Fibroblast of pulmonary artery (primary cell): ENCODE results near the gene VOPP1.
A peak's percentile ranks its signal among the peaks of the same experiment; 100 is the strongest.

Source experiments
- DNase-seq: peaks from one replicate; pipeline ENCODE4 v3.0.0-alpha.2; 2010; ENCODE audit warnings: low read depth
- H3K4me3 ChIP-seq: replicated peaks from 2 replicates; pipeline ENCODE4 v1.5.1; 2011; ENCODE audit warnings: low read depth, mild to moderate bottlenecking, control low read depth, low read length, moderate library complexity
- CTCF ChIP-seq: IDR thresholded peaks from 2 replicates; pipeline ENCODE4 v1.5.1; 2011; ENCODE audit warnings: mild to moderate bottlenecking, control low read depth, low read length, inconsistent platforms; ENCODE audit errors: missing control alignments

The VOPP1 gene

DNA sequence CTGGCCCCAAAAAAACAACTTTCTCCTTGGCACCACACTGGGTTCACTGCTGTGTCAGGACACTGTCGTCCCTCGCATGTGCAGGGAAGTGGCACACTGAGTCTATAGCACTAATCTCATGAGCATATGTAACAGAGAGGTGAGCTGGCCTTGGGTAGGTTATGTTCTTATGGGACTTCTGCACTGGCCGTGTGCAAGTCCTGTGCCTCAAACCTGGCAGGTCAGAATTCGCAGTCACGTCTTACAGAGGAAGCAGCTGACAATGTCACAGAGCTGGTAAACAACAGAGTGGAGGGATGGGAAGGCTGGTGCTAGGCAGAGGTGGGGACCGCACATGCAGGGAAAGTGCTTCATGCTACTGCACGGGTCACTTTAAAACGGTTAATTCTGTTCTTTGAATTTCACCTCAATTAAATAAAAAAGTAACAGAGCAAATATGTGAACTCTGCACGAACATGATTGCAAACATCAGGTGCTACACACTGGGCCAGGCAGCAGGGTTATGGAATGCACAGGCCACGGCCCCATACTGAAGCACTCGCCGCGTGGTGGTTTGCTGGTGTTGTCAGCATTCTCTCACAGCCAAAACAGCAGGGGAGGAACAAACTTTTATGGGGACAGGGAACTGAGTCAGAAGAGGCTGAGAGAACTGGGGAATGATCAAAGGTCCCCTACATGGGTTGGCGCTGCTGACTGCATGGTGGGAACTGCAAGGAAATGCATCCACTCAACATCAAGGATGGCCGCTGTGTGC, 54.2 kb downstream of the VOPP1 start:
- DNase-seq, result no peak
- TF ChIP-seq CTCF, result no peak
- no peak overlapping the region for H3K4me3 ChIP-seq

DNA sequence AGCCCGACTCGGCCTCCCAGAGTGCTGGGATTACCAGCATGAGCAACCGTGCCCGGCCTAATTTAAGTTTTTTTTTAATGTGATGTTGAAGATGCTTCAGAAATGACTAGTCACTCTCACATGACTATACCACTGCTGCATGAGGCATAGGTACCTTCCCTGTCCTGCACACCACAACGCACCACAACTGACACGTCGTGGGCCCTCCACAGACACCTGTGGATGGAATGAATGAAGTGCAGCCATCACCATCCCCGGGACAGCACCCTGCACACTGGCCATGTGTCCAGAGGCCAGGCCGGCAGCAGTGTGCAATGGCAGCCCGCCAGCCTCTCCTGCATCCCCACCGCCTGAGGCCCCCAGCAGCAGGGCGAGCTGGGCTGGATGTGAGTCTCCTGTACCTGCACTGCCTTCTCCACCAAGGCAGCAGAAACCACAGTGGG, 55.1 kb downstream of the VOPP1 start:
- DNase-seq, result no peak
- H3K4me3 ChIP-seq, result no peak overlapping the region
- no peak for TF ChIP-seq CTCF

- DNase-seq, result no peak
- TF ChIP-seq CTCF, result no peak
- H3K4me3 ChIP-seq, result no peak overlapping the region
Measured at GRCh38 chr7:55516409-55516808, 55.9 kb downstream of the VOPP1 start.

DNA sequence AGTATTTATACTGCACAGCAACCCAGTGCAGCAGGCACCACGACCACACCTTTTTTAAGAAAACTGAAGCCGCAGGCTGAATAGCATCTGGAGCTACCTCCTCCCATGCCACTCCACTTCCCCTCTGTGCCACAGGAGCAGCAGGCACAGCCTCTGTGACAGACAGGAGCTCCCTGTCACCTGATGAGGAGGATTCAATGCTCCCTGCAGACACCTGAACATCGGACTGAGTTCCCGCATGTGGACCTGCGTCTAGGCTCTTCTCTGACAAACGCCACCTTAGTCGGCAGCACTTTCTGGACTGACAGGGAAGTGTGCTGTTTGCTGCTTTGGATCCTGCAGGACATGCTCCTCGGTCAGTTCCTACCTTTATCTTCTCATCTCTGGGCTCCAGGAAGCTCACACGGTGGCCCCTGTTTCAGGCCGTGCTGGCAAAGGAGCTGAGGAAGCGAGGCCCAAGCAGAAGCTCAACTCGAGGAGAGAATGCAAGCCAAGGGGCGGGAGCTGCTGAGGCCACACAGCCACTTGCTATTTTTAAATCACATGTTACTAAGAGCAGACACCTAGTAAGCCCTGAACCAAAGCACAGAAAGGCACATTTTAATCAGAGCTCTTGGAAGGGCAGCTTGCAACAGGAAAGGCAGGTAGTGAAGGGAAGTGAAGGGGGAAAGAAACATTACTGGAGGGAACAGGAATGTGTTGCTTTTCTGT, 56.6 kb downstream of the VOPP1 start:
- peak; percentile 12 for DNase-seq
- TF ChIP-seq CTCF, result no peak
- no peak overlapping the region for H3K4me3 ChIP-seq

DNA sequence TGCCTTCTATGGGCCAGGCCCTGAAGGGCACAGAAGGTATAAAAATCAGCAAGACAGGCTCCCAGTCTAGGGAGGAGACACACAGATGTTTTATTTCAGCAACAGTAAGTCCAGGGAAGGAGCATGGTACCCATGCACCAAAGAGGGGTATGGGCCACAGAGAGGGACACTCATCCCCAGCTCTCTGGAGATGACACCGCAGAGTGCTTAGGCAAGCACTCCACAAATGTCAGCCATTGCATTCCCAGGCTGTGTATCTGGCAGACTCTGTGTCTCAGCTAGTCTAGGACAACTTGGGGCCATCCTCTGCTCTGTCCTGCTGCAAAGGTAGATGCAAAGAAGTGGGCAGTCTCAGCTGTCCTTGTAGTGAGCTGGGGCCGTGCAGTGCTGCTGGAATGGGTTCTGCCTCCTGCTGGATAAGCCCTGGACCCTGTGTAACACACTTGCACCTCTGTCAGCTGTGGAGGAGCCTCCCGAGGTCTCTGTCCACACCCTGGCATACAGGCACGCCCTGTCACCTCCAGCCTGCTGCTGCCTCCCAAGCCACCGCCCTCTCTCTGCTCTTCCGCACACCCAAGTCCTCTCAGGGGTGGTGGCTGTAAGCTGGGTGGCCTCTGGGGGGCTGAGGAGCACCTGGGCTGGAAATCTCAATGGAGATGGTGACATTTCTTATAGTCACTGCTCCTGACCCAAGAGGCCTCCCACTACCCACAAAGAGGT, 57.6 kb downstream of the VOPP1 start:
- H3K4me3 ChIP-seq, result no peak overlapping the region
- TF ChIP-seq CTCF, result no peak
- DNase-seq, result no peak

GRCh38 chr7:55513868-55514267, 58.4 kb downstream of the VOPP1 start:
- TF ChIP-seq CTCF, result no peak
- H3K4me3 ChIP-seq, result no peak overlapping the region
- no peak for DNase-seq
